Ectodermal cell (in vitro differentiated cells): ENCODE measurements around the gene ZDHHC8.

Experiments
- H3K27ac ChIP-seq: 2 replicates; pipeline ENCODE4 v1.7.0; 2013; ENCODE audit warnings: mild to moderate bottlenecking, low read depth, low read length; ENCODE audit not compliant: insufficient read depth, poor library complexity, severe bottlenecking
- H3K27me3 ChIP-seq: 2 replicates; pipeline ENCODE4 v1.7.0; 2013; ENCODE audit warnings: mild to moderate bottlenecking, low read length; ENCODE audit not compliant: insufficient read depth, control insufficient read depth, poor library complexity, severe bottlenecking
- H3K36me3 ChIP-seq: one replicate; pipeline ENCODE4 v1.7.0; 2013; ENCODE audit warnings: low read length; ENCODE audit not compliant: control insufficient read depth, insufficient read depth
- H3K4me1 ChIP-seq: one replicate; pipeline ENCODE4 v1.7.0; 2013; ENCODE audit warnings: low read length; ENCODE audit not compliant: control insufficient read depth, insufficient read depth
- H3K4me3 ChIP-seq: 2 replicates; pipeline ENCODE4 v1.7.0; 2013; ENCODE audit warnings: low read depth, low read length, control low read depth; ENCODE audit not compliant: insufficient read depth
- H3K9me3 ChIP-seq: 2 replicates; pipeline ENCODE4 v1.7.0; 2013; ENCODE audit warnings: mild to moderate bottlenecking, low read length, moderate library complexity; ENCODE audit not compliant: control insufficient read depth
- WGBS, 2 experiments: methylation state at CpG; one replicate each; pipeline ENCODE4 v1.1.7; 2013; ENCODE audit warnings: missing lambda C conversion rate in 2 of 2; 5-methylcytosine and 5-hydroxymethylcytosine counted together

ZDHHC8 gene

DNA sequence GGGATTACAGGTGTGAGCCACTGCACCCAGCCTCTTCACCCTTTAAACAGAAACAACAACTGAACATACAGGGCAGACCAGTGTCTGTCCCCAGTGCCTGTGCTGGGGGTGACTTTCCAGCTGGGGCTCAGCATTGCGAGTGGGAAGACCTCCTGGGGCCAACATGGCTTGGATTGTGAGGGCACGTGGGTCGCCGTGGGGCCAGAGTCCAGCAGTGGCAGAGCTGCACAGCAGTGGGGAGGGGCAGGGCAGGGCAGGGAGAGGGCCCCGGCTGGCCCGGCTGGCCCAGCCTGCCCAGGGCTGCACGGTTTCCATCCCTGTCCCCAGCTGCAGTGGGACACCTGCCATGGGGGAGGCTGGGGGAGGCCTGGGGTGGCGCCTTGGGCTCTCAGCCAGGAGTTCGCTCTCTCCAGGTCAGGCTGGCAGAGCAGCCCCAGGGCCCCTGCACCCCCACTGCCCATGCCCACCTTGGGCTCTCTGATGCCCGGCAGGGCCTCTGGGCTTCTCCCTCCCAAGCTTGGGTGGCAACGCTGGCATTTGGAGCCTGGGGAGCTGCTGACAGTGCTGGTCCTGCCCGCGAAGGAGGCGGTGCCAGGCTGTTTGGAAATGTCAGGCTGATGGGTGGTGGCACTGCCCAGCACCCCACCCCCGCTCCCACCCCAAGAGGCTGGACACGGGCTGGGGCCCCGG, 49.7 kb downstream of the ZDHHC8 start:
- H3K9me3 ChIP-seq: no peaks in the 10 kb centered on the region
- no peaks in the 10 kb centered on the region for H3K36me3 ChIP-seq
- 91 to 93% methylated on average over 17 of the region's 17 CpGs for WGBS, 2 experiments
- no peaks in the 10 kb centered on the region for H3K27me3 ChIP-seq
- H3K4me1 ChIP-seq: peaks cover 4% of the 10 kb centered on the region
- no peak overlapping the region for H3K27ac ChIP-seq
- no peak overlapping the region for H3K4me3 ChIP-seq

DNA sequence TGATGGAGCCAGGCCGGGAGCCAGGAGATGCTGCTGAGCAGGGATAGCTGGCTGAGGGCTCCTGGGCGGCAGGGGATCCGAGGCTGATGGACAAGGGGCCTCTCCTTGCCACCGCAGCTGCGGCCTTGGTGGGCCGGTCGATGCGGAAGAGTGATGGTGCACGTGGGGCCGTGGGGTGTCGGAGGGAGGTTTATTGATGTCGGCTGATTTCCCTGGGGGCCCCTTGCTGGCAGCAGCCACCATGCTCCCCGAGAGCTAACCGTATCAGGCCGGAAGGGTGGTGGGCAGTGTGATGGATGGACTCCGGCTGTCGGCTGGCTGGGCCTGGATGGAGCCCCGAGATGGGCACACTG, 50.3 kb downstream of the ZDHHC8 start:
- H3K9me3 ChIP-seq: no peaks in the 10 kb centered on the region
- H3K4me3 ChIP-seq: no peak overlapping the region
- WGBS, 2 experiments: 93 to 94% methylated on average over 18 of the region's 18 CpGs
- H3K4me1 ChIP-seq: peaks cover 8% of the 10 kb centered on the region
- no peaks in the 10 kb centered on the region for H3K36me3 ChIP-seq
- H3K27ac ChIP-seq: no peak overlapping the region
- no peaks in the 10 kb centered on the region for H3K27me3 ChIP-seq

GRCh38 chr22:20182365-20182764, 50.8 kb downstream of the ZDHHC8 start:
- Histone ChIP-seq H3K27me3 (no peaks in the 10 kb centered on the region), H3K4me1 (peaks cover 13% of the 10 kb centered on the region), H3K4me3 (no peak overlapping the region), H3K36me3 (no peaks in the 10 kb centered on the region), H3K27ac (no peak overlapping the region), H3K9me3 (no peaks in the 10 kb centered on the region)
- 85 to 88% methylated on average over 9 of the region's 9 CpGs for WGBS, 2 experiments

GRCh38 chr22:20183101-20183500, 51.5 kb downstream of the ZDHHC8 start:
- Histone ChIP-seq H3K36me3 (no peaks in the 10 kb centered on the region), H3K4me3 (no peak overlapping the region), H3K9me3 (no peaks in the 10 kb centered on the region), H3K27ac (no peak overlapping the region), H3K4me1 (peaks cover 10% of the 10 kb centered on the region), H3K27me3 (no peaks in the 10 kb centered on the region)
- 93% methylated on average over 8 of the region's 8 CpGs for WGBS, 2 experiments

DNA sequence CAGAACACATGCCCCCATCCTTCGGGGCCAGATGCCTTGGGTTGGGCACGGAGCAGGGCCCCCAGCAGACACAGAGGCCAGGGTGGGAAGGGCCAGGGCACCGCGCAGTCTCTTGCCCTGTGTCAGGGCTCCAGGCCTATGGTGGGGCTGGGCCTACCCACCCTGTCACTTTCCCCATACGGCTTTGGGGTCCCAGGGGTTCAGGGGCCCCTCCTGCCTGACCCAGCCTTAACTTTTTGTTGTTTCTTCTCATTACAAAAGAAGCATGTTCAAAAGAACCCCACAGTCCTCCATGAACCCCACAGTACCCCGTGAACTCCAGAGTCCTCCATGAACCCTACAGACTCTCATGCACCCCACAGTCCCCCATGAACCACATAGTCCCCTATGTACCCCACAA, 52.2 kb downstream of the ZDHHC8 start:
- H3K4me3 ChIP-seq: no peak overlapping the region
- H3K27me3 ChIP-seq: no peaks in the 10 kb centered on the region
- peaks cover 10% of the 10 kb centered on the region for H3K4me1 ChIP-seq
- WGBS, 2 experiments: 67 to 68% methylated on average over 6 of the region's 6 CpGs
- no peaks in the 10 kb centered on the region for H3K9me3 ChIP-seq
- no peak overlapping the region for H3K27ac ChIP-seq
- H3K36me3 ChIP-seq: no peaks in the 10 kb centered on the region

GRCh38 chr22:20184501-20185165, 53.0 kb downstream of the ZDHHC8 start:
- Histone ChIP-seq H3K36me3 (no peaks in the 10 kb centered on the region), H3K27ac (no peak overlapping the region), H3K9me3 (no peaks in the 10 kb centered on the region), H3K4me1 (peaks cover 10% of the 10 kb centered on the region), H3K4me3 (no peak overlapping the region), H3K27me3 (no peaks in the 10 kb centered on the region)
- 86 to 88% methylated on average over 18 of the region's 18 CpGs for WGBS, 2 experiments

- Histone ChIP-seq H3K27me3 (no peaks in the 10 kb centered on the region), H3K4me1 (peaks cover 10% of the 10 kb centered on the region), H3K9me3 (no peaks in the 10 kb centered on the region), H3K4me3 (no peak overlapping the region), H3K27ac (no peak overlapping the region), H3K36me3 (no peaks in the 10 kb centered on the region)
- WGBS, 2 experiments: 87 to 89% methylated on average over 6 of the region's 6 CpGs
Measured at GRCh38 chr22:20185750-20186149, 54.1 kb downstream of the ZDHHC8 start.

DNA sequence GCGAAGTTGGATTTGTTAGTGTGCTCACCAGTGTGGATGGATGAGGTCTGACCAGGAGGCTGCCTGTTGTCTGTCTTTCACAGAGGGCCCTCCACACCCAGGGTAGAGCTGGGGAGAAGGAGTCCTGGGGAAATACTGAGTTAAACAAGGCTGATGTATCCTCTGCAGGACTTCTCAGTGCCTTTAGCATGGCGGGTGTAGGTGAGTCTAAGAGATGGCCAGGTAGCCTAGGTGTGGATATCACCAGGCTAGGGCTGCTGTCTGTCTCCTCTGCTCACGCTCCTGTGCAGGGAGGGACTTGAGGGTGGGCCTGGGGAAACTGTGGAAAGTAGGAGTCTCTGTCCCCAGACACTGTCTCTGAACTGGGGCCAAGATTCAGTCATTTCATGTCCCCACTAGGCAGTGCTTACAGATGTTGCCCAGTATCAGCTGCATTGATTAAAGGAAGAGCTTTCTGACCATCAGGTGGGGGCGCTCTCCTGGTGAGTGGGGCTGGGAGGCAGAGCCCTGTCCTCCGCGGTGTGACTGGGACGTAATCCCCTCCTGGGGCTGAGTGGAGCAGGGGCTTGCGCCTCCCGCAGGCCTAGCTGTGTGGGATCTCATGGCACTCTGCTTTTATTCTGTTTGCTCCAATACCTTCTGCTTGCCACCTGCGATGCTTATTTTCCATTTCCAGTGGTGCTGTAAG, 54.7 kb downstream of the ZDHHC8 start:
- Histone ChIP-seq H3K36me3 (no peaks in the 10 kb centered on the region), H3K4me1 (peaks cover 13% of the 10 kb centered on the region), H3K4me3 (no peak overlapping the region), H3K27me3 (no peaks in the 10 kb centered on the region), H3K9me3 (no peaks in the 10 kb centered on the region), H3K27ac (no peak overlapping the region)
- 39 to 40% methylated on average over 10 of the region's 10 CpGs for WGBS, 2 experiments

DNA sequence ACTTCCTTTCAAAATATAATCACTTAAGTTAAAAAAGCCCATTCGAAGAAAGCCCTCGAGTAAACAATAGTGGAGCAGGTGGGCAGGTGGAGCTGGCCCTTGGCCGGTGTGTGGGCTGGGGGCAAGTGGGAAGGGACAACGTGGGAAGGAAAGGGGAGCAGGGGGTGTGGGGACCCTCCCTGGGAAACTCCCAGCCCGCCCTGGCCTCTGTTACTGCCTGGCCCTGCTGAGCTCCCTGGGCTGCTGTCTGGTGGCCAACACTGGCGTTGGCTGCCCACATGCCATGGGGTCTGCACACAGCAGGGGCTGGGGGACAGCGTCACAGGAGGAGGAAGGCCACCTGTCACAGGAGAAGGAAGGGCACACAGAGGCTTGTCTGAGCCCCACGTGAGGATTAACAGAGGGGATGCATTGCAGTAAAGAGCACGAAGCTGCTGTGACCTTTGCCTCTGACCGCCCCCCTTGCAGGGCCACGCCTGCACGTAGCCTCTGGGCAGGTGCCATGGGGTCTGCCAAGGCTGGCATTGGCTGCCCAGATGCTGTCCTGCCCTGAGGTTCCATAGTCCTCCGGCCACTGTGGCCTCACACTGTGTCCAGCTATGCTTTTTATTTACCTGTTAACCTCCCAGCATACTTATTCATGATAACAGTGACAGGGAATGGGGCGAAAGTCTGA, 55.4 kb downstream of the ZDHHC8 start:
- Histone ChIP-seq H3K27ac (no peak overlapping the region), H3K4me1 (peaks cover 13% of the 10 kb centered on the region), H3K9me3 (no peaks in the 10 kb centered on the region), H3K36me3 (no peaks in the 10 kb centered on the region), H3K27me3 (no peaks in the 10 kb centered on the region), H3K4me3 (no peak overlapping the region)
- 58 to 64% methylated on average over 14 of the region's 14 CpGs for WGBS, 2 experiments
